HG03280 (cell line): ENCODE results near the gene METTL9.

Experiments
- ATAC-seq: cut with Tn5 transposase; IDR thresholded peaks from one replicate; pipeline ENCODE4 v1.9.1; 2021; ENCODE audit warnings: mild to moderate bottlenecking, moderate library complexity; ENCODE audit not compliant: unreplicated experiment

METTL9 gene

GRCh38 chr16:21703589-21704174 lies 104.3 kb downstream of the METTL9 start:
- no peak for ATAC-seq

GRCh38 chr16:21704266-21704665 lies 104.9 kb downstream of the METTL9 start:
- ATAC-seq = no peak

- ATAC-seq = no peak
Observed at GRCh38 chr16:21704733-21705132, 105.4 kb downstream of the METTL9 start.
